Neuronal stem cell (in vitro differentiated cells): Measurements from ENCODE around the gene ACP2.

Source experiments
- DNase-seq: peaks from one replicate; pipeline ENCODE4 v3.0.0-alpha.2; 2013; ENCODE audit warnings: low spot score
- H2AFZ ChIP-seq: one replicate; pipeline ENCODE4 v1.6.1; 2013; ENCODE audit warnings: mild to moderate bottlenecking, low read length, inconsistent platforms
- H2AK5ac ChIP-seq: 2 replicates; pipeline ENCODE4 v1.6.1; 2013; ENCODE audit warnings: low read depth, mild to moderate bottlenecking, inconsistent platforms, low read length, moderate library complexity, mixed read lengths
- H2BK120ac ChIP-seq: 2 replicates; pipeline ENCODE4 v1.6.1; 2013; ENCODE audit warnings: low read depth, mild to moderate bottlenecking, inconsistent platforms, low read length, moderate library complexity, mixed read lengths
- H2BK12ac ChIP-seq: one replicate; pipeline ENCODE4 v1.6.1; 2013; ENCODE audit warnings: low read length, inconsistent platforms
- H2BK15ac ChIP-seq: 2 replicates; pipeline ENCODE4 v1.6.1; 2013; ENCODE audit warnings: mild to moderate bottlenecking, low read length, inconsistent platforms, mixed read lengths
- H2BK5ac ChIP-seq: one replicate; pipeline ENCODE4 v1.6.1; 2013; ENCODE audit warnings: inconsistent platforms, mild to moderate bottlenecking, low read length, moderate library complexity
- H3K14ac ChIP-seq: one replicate; pipeline ENCODE4 v1.6.1; 2013; ENCODE audit warnings: low read length, inconsistent platforms
- H3K18ac ChIP-seq: 2 replicates; pipeline ENCODE4 v1.6.1; 2013; ENCODE audit warnings: low read length, inconsistent platforms
- H3K23ac ChIP-seq: 2 replicates; pipeline ENCODE4 v1.6.1; 2013; ENCODE audit warnings: low read depth, mild to moderate bottlenecking, mixed read lengths, low read length, inconsistent platforms; ENCODE audit not compliant: poor library complexity
- H3K27ac ChIP-seq: replicated peaks from 3 replicates; pipeline ENCODE4 v1.5.1; 2013; ENCODE audit warnings: low read length, inconsistent platforms
- H3K27me3 ChIP-seq, 3 experiments: 2 replicates each; pipeline ENCODE4 v1.6.1; 2013; ENCODE audit warnings: low read length in 3 of 3, mild to moderate bottlenecking in 2 of 3, inconsistent platforms in 1 of 3, low read depth in 1 of 3, mixed read lengths in 1 of 3, moderate library complexity in 1 of 3; ENCODE audit not compliant: control insufficient read depth in 3 of 3, insufficient read depth in 3 of 3
- H3K36me3 ChIP-seq, 2 donors: replicated peaks in 1 of 2; 2 replicates each; pipeline ENCODE4 v1.6.1; 2013; ENCODE audit warnings: low read length in 2 of 2; ENCODE audit not compliant: control insufficient read depth in 2 of 2, insufficient read depth in 2 of 2
- H3K4ac ChIP-seq: 2 replicates; pipeline ENCODE4 v1.6.1; 2013; ENCODE audit warnings: inconsistent platforms, mild to moderate bottlenecking, low read length, moderate library complexity
- H3K4me1 ChIP-seq, 2 donors: 1 replicate in 1 of 2; 2 replicates in 1 of 2; pipeline ENCODE4 v1.6.1; 2013; ENCODE audit warnings: low read length in 2 of 2, low read depth in 1 of 2; ENCODE audit not compliant: control insufficient read depth in 2 of 2, insufficient read depth in 1 of 2
- H3K4me2 ChIP-seq: one replicate; pipeline ENCODE4 v1.6.1; 2013; ENCODE audit warnings: mild to moderate bottlenecking, low read length, inconsistent platforms; ENCODE audit not compliant: insufficient read depth, poor library complexity, severe bottlenecking
- H3K4me3 ChIP-seq, 2 donors: 2 replicates each; pipeline ENCODE4 v1.5.1; 2013; ENCODE audit warnings: low read length in 2 of 2, mild to moderate bottlenecking in 2 of 2, inconsistent platforms in 1 of 2, moderate library complexity in 1 of 2
- H3K79me1 ChIP-seq: one replicate; pipeline ENCODE4 v1.6.1; 2013; ENCODE audit warnings: low read depth, mild to moderate bottlenecking, inconsistent platforms, low read length, moderate library complexity
- H3K9ac ChIP-seq: one replicate; pipeline ENCODE4 v1.6.1; 2013; ENCODE audit warnings: mild to moderate bottlenecking, low read depth, low read length, inconsistent platforms; ENCODE audit not compliant: poor library complexity
- H3K9me3 ChIP-seq, 2 donors: replicated peaks in 1 of 2; 2 replicates each; pipeline versions ENCODE3 to v1.6.1; 2013; ENCODE audit warnings: low read length in 2 of 2, mild to moderate bottlenecking in 2 of 2, inconsistent platforms in 1 of 2, low read depth in 1 of 2, mixed read lengths in 1 of 2, moderate library complexity in 1 of 2; ENCODE audit not compliant: control insufficient read depth in 2 of 2, insufficient read depth in 1 of 2
- H4K8ac ChIP-seq: one replicate; pipeline ENCODE4 v1.6.1; 2013; ENCODE audit warnings: low read depth, mild to moderate bottlenecking, inconsistent platforms, low read length, moderate library complexity
- H4K91ac ChIP-seq: one replicate; pipeline ENCODE4 v1.6.1; 2013; ENCODE audit warnings: low read length, low read depth, mild to moderate bottlenecking, inconsistent platforms; ENCODE audit not compliant: poor library complexity
- WGBS, 2 donors: extraction: QIAGEN DNeasy Blood & Tissue Kit; methylation state at CpG; one replicate each; pipeline ENCODE4 v1.1.7; 2013; ENCODE audit warnings: missing lambda C conversion rate in 2 of 2, mixed read lengths in 1 of 2; ENCODE audit not compliant: insufficient read length in 2 of 2, insufficient replicate concordance in 1 of 2; ENCODE audit errors: extremely low coverage in 2 of 2; 5-methylcytosine and 5-hydroxymethylcytosine counted together

ACP2 gene

DNA sequence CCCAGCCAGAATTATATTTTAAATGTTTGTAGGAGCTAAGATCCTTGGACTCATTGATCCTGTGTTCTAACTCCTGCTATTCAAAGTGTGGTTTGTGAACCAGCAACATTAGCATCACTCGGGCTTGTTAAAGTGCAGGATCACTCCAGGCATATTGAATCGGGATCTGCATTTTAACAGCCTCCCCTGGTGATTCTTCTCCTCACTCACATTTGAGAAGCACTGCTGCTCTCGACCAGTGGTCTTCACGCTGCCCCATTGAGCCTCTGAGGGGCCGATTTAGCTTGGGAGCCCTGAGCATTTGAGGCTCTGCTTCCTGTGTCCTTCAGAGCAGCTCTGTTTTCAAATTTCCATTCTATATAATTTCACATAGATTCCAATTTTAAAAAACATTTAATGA, 32.2 kb upstream of the ACP2 start:
- Histone ChIP-seq H3K9me3 (no peaks in the 10 kb centered on the region), H3K4me1 (no peaks in the 10 kb centered on the region), H3K4ac (no peak overlapping the region), H3K4me2 (no peak overlapping the region), H3K18ac (no peak overlapping the region), H3K36me3 (peaks cover 49 to 91% of the 10 kb centered on the region in 2 donors), H2AFZ (no peak overlapping the region), H4K91ac (no peak overlapping the region), H3K4me3 (no peak overlapping the region), H3K27ac (no peak overlapping the region), H2BK120ac (no peak overlapping the region), H2BK12ac (no peak overlapping the region), H3K27me3 (no peaks in the 10 kb centered on the region), H3K23ac (no peak overlapping the region), H3K9ac (no peak overlapping the region), H2BK5ac (no peak overlapping the region), H2BK15ac (no peak overlapping the region), H2AK5ac (no peak overlapping the region), H4K8ac (no peak overlapping the region), H3K14ac (no peak overlapping the region), H3K79me1 (peaks cover 2% of the 10 kb centered on the region)
- DNase-seq, result no peak
- WGBS, 2 donors, result no CpG with 5 or more reads among the region's 5 CpGs

DNA sequence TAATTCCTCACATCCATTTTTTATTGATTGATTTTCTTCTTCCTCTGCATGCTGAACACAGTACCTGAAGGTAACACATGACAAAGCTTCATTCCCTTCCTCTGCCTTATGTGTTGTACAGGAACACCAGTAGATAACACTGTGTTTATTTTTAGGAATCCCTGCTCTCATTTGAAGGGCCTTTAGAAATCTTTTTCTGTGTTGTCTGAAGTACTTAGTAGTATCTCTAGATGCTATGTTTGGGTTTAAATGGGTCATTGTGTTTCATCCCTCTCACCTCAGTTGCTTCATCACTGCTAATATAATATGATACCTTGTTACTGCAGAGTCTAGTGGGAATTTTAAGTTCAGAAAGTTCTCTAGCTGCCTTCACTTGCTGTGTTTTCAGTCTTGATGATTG, 31.5 kb upstream of the ACP2 start:
- no peak overlapping the region for H2BK120ac ChIP-seq
- H3K27ac ChIP-seq, result no peak overlapping the region
- no peaks in the 10 kb centered on the region for H3K9me3 ChIP-seq
- no peaks in the 10 kb centered on the region for H3K79me1 ChIP-seq
- H2BK15ac ChIP-seq, result no peak overlapping the region
- no peak overlapping the region for H3K23ac ChIP-seq
- no peak overlapping the region for H3K4me2 ChIP-seq
- H2AK5ac ChIP-seq, result no peak overlapping the region
- H3K4me3 ChIP-seq, result no peak overlapping the region
- H4K91ac ChIP-seq, result no peak overlapping the region
- no peaks in the 10 kb centered on the region for H3K27me3 ChIP-seq
- H2AFZ ChIP-seq, result no peak overlapping the region
- H2BK5ac ChIP-seq, result no peak overlapping the region
- no peak for DNase-seq
- no peak overlapping the region for H2BK12ac ChIP-seq
- H3K4ac ChIP-seq, result no peak overlapping the region
- no peak overlapping the region for H3K9ac ChIP-seq
- no peaks in the 10 kb centered on the region for H3K4me1 ChIP-seq
- H3K14ac ChIP-seq, result no peak overlapping the region
- H3K36me3 ChIP-seq, result peaks cover 45 to 91% of the 10 kb centered on the region in 2 donors
- no peak overlapping the region for H4K8ac ChIP-seq
- no peak overlapping the region for H3K18ac ChIP-seq

- Histone ChIP-seq H3K4ac (no peak overlapping the region), H3K18ac (no peak overlapping the region), H2BK120ac (no peak overlapping the region), H3K9ac (no peak overlapping the region), H3K4me3 (no peak overlapping the region), H4K91ac (no peak overlapping the region), H2BK15ac (no peak overlapping the region), H3K27ac (no peak overlapping the region), H3K14ac (no peak overlapping the region), H2BK12ac (no peak overlapping the region), H3K4me2 (no peak overlapping the region), H4K8ac (no peak overlapping the region), H3K4me1 (no peaks in the 10 kb centered on the region), H3K9me3 (no peaks in the 10 kb centered on the region), H2BK5ac (no peak overlapping the region), H2AFZ (no peak overlapping the region), H2AK5ac (no peak overlapping the region), H3K36me3 (peaks cover 38 to 91% of the 10 kb centered on the region in 2 donors), H3K79me1 (no peaks in the 10 kb centered on the region), H3K27me3 (no peaks in the 10 kb centered on the region), H3K23ac (no peak overlapping the region)
- no CpG with 5 or more reads among the region's 4 CpGs for WGBS, 2 donors
- no peak for DNase-seq
Measured at GRCh38 chr11:47278769-47279168, 30.2 kb upstream of the ACP2 start.

DNA sequence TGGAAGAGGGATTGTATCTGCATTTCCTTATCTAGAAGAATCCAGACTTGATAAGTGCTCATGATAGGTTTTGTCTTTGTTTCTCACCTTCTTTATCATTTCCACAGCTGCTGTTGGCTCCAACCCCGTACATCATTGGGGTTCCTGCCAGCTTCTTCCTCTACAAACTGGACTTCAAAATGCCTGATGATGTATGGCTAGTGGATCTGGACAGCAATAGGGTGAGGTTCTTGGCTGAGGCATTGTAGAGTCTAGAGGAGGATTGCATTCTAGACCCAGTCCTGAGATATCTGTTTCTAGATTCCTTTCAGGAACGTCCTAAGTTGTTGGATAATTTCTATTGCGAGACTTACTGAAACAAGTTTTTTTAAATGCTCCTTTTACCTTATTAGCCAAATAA, 29.4 kb upstream of the ACP2 start:
- H2BK5ac ChIP-seq, result no peak overlapping the region
- H2AK5ac ChIP-seq, result no peak overlapping the region
- H4K91ac ChIP-seq, result no peak overlapping the region
- no peak overlapping the region for H3K4me2 ChIP-seq
- peaks cover 38 to 91% of the 10 kb centered on the region in 2 donors for H3K36me3 ChIP-seq
- no peak overlapping the region for H2BK15ac ChIP-seq
- no CpG with 5 or more reads among the region's 3 CpGs for WGBS, 2 donors
- H3K4ac ChIP-seq, result no peak overlapping the region
- no peak overlapping the region for H2AFZ ChIP-seq
- H4K8ac ChIP-seq, result no peak overlapping the region
- H3K27me3 ChIP-seq, result no peaks in the 10 kb centered on the region
- H3K4me1 ChIP-seq, result no peaks in the 10 kb centered on the region
- H3K23ac ChIP-seq, result no peak overlapping the region
- no peak overlapping the region for H2BK12ac ChIP-seq
- no peak overlapping the region for H3K27ac ChIP-seq
- no peak overlapping the region for H3K9ac ChIP-seq
- no peak overlapping the region for H2BK120ac ChIP-seq
- H3K18ac ChIP-seq, result no peak overlapping the region
- no peaks in the 10 kb centered on the region for H3K9me3 ChIP-seq
- no peak for DNase-seq
- no peak overlapping the region for H3K14ac ChIP-seq
- no peaks in the 10 kb centered on the region for H3K79me1 ChIP-seq
- H3K4me3 ChIP-seq, result no peak overlapping the region
